Breast epithelium (tissue), 3 donors: ENCODE results near the gene SPIN1.
A peak's percentile ranks its signal among the peaks of the same experiment; 100 is the strongest.

ENCODE experiments used
- POLR2A ChIP-seq: fragments of 450-650 bp; IDR thresholded peaks from one replicate; pipeline ENCODE4 v1.6.1; 2016; ENCODE audit warnings: antibody characterized with exemption, mild to moderate bottlenecking, moderate library complexity
- TF ChIP-seq, protein P1 (sequence below), 3 donors: fragments of 450-650 bp; IDR thresholded peaks; one replicate each; pipeline ENCODE4 v1.5.1; 2016 to 2017; ENCODE audit warnings: antibody characterized with exemption in 3 of 3, mild to moderate bottlenecking in 3 of 3, moderate library complexity in 3 of 3

DNA sequence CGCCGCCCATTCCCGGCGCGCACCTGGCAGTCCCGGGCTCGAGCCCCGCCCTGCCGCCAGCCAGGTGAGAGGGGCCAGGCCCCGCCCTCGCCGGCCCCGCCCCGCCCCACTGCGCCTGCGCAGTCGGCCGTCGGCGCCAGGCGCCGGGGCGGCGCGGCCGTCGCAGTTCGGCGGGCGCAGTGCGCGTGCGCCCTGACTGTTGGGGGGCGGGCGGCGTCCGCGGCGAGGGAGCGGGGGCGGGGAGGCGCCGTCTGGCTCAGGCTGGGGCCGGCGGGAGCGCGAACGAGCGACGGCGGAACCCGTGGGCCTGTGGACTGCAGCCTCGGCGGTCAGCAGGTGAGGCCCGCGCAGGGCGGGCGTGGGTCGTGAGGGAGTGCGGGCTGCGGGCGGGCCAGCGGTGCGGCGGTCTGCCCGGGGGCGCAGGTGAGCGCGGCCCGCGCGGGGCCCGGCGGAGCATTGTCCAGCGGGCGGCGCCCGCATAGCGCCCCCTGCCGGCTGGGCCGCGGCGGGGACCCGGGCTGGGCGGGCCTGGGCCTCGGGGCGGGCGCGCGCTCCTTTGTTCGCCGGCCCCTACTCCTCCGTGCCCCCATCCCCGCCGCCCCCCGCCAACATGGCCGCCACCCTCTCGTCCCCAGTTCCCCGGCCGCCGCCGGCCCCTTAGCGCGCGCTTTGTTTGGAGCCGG, at the start of gene SPIN1:
- TF ChIP-seq, protein P1, sequence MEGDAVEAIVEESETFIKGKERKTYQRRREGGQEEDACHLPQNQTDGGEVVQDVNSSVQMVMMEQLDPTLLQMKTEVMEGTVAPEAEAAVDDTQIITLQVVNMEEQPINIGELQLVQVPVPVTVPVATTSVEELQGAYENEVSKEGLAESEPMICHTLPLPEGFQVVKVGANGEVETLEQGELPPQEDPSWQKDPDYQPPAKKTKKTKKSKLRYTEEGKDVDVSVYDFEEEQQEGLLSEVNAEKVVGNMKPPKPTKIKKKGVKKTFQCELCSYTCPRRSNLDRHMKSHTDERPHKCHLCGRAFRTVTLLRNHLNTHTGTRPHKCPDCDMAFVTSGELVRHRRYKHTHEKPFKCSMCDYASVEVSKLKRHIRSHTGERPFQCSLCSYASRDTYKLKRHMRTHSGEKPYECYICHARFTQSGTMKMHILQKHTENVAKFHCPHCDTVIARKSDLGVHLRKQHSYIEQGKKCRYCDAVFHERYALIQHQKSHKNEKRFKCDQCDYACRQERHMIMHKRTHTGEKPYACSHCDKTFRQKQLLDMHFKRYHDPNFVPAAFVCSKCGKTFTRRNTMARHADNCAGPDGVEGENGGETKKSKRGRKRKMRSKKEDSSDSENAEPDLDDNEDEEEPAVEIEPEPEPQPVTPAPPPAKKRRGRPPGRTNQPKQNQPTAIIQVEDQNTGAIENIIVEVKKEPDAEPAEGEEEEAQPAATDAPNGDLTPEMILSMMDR (IDR thresholded peaks at IDR 0.05), result peak in 1 of 3 donors; percentile 84
- TF ChIP-seq POLR2A, result no peak
